Nephron (organoid): ENCODE results near the gene C14orf180.

Experiments used
- H3K27ac Mint-ChIP-seq, 3 experiments: 2 replicates each; pipeline ENCODE4 v1.8.0; 2020; ENCODE audit warnings: mixed read lengths in 3 of 3, mild to moderate bottlenecking in 2 of 3, moderate library complexity in 1 of 3
- H3K27me3 Mint-ChIP-seq: 2 replicates; pipeline ENCODE4 v1.8.0; 2021; ENCODE audit warnings: low read depth, mild to moderate bottlenecking, moderate library complexity, mixed read lengths
- H3K36me3 Mint-ChIP-seq: 2 replicates; pipeline ENCODE4 v1.8.0; 2020; ENCODE audit warnings: low read depth, mixed read lengths
- H3K4me1 Mint-ChIP-seq: 2 replicates; pipeline ENCODE4 v1.8.0; 2020; ENCODE audit warnings: mixed read lengths
- H3K4me3 Mint-ChIP-seq, 3 experiments: 2 replicates each; pipeline ENCODE4 v1.8.0; 2020; ENCODE audit warnings: mild to moderate bottlenecking in 3 of 3, mixed read lengths in 3 of 3, moderate library complexity in 2 of 3
- H3K9me3 Mint-ChIP-seq: 2 replicates; pipeline ENCODE4 v1.8.0; 2020; ENCODE audit warnings: mixed read lengths
- CTCF ChIP-seq, 3 experiments: fragments of 200-600 bp; sonication (generic); IDR thresholded peaks; one replicate each; pipeline ENCODE4 v1.5.0; 2021; ENCODE audit warnings: antibody characterized with exemption in 3 of 3; ENCODE audit not compliant: unreplicated experiment in 3 of 3

Gene C14orf180

GRCh38 chr14:104637546-104638003 lies 58.0 kb downstream of the C14orf180 start:
- H3K27ac Mint-ChIP-seq = no peak overlapping the region
- H3K27me3 Mint-ChIP-seq = peaks cover 24% of the 10 kb centered on the region
- no peaks in the 10 kb centered on the region for H3K36me3 Mint-ChIP-seq
- H3K4me1 Mint-ChIP-seq = no peaks in the 10 kb centered on the region
- no peaks in the 10 kb centered on the region for H3K9me3 Mint-ChIP-seq
- TF ChIP-seq CTCF (IDR thresholded peaks at IDR 0.05; ENCODE audit: unreplicated experiment in 3 of 3) = no peak
- no peak overlapping the region for H3K4me3 Mint-ChIP-seq

- no peak for TF ChIP-seq CTCF (IDR thresholded peaks at IDR 0.05; ENCODE audit: unreplicated experiment in 3 of 3)
- no peak overlapping the region for H3K4me3 Mint-ChIP-seq
- H3K27ac Mint-ChIP-seq = no peak overlapping the region
- no peaks in the 10 kb centered on the region for H3K4me1 Mint-ChIP-seq
- H3K9me3 Mint-ChIP-seq = no peaks in the 10 kb centered on the region
- H3K27me3 Mint-ChIP-seq = peaks cover 24% of the 10 kb centered on the region
- no peaks in the 10 kb centered on the region for H3K36me3 Mint-ChIP-seq
These were observed 58.6 kb downstream of the C14orf180 start for GRCh38 chr14:104638190-104638589.

GRCh38 chr14:104638927-104639450 lies 59.4 kb downstream of the C14orf180 start:
- no peaks in the 10 kb centered on the region for H3K36me3 Mint-ChIP-seq
- no peaks in the 10 kb centered on the region for H3K4me1 Mint-ChIP-seq
- TF ChIP-seq CTCF (IDR thresholded peaks at IDR 0.05; ENCODE audit: unreplicated experiment in 3 of 3) = no peak
- no peaks in the 10 kb centered on the region for H3K9me3 Mint-ChIP-seq
- peaks cover 28% of the 10 kb centered on the region for H3K27me3 Mint-ChIP-seq
- H3K27ac Mint-ChIP-seq = no peak overlapping the region
- H3K4me3 Mint-ChIP-seq = no peak overlapping the region

- no peak for TF ChIP-seq CTCF (IDR thresholded peaks at IDR 0.05; ENCODE audit: unreplicated experiment in 3 of 3)
- Mint-ChIP-seq H3K27me3 (peaks cover 30% of the 10 kb centered on the region), H3K36me3 (no peaks in the 10 kb centered on the region), H3K4me1 (no peaks in the 10 kb centered on the region), H3K9me3 (no peaks in the 10 kb centered on the region), H3K27ac (no peak overlapping the region), H3K4me3 (no peak overlapping the region)
These were observed 59.9 kb downstream of the C14orf180 start for GRCh38 chr14:104639471-104639870.
